ENCODE results near the gene AIG1.

The AIG1 gene

DNA sequence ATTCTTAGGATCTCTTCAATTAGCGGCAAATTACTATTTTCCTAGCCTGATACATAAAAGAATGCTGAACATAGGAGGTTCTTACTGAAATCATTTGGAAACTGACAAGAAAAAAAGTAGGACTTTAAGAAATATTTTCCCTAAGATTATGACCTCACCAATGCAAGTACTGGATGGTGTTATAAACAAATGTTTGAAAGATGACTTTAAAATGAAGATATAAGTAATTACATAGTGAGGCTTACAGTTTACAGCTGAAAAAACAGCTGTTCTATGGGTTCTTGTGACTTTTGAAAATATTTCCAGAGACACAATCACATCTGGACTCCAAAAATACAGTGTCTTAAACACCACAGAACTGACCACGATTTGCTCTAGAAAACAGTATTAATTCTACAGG is 324.9 kb downstream of the AIG1 start:
- CTCF ChIA-PET, result no interaction called here
- no peak overlapping the region for H3K4me3 ChIP-seq (ENCODE audit: control insufficient read depth in 1 of 7, extremely low read depth in 1 of 7, insufficient read depth in 4 of 7, low read depth in 2 of 7, low read length in 6 of 7)
- no peak overlapping the region for H3K27ac ChIP-seq (ENCODE audit: insufficient read depth in 1 of 2, low read depth in 1 of 2, low read length in 2 of 2, poor library complexity in 1 of 2, severe bottlenecking in 2 of 2)
- H3K9me3 ChIP-seq (ENCODE audit: control extremely low read depth in 1 of 5, control insufficient read depth in 4 of 5, insufficient read depth in 2 of 5, low read depth in 1 of 5, low read length in 4 of 5), result no peaks in the 10 kb centered on the region
- H3K36me3 ChIP-seq (ENCODE audit: control insufficient read depth in 4 of 4, insufficient read depth in 4 of 4, low read length in 3 of 4), result no peaks in the 10 kb centered on the region
- POLR2A ChIA-PET, result interaction anchor here (0.6 kb wide), 1 partner anchor 42 kb away, joined by 3 read pairs; no protein-coding TSS in a partner anchor
- no CpG with 5 or more reads among the region's 2 CpGs for WGBS (ENCODE audit: insufficient coverage)
- no peaks in the 10 kb centered on the region for H3K27me3 ChIP-seq (replicated peaks in 2 of 5; ENCODE audit: control insufficient read depth in 4 of 5, insufficient read depth in 5 of 5, low read length in 4 of 5)
- no peaks in the 10 kb centered on the region for H3K4me1 ChIP-seq (ENCODE audit: control extremely low read depth in 1 of 4, control insufficient read depth in 4 of 4, insufficient read depth in 4 of 4, low read length in 3 of 4)
- DNase-seq, result no peak

DNA sequence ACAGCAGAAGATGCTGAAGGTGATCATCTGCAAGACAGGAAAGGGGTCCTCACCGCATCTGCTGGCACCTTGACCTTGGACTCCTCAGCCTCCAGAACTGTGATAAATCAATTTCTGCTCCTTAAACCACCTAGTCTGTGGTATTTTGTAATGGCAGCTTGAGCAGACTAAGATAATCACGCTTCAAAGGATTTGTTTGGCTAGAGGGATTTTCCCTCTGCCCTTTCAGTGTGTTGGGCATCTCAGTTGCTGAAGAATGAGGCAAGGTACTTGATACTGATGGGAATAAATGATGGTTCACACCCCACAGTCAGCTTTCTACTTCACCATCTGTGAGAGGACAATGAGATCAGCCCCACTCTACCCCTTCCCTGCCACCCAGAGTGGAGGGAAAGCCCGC is 329.6 kb downstream of the AIG1 start:
- Histone ChIP-seq H3K4me1 (ENCODE audit: control extremely low read depth in 1 of 4, control insufficient read depth in 4 of 4, insufficient read depth in 4 of 4, low read length in 3 of 4) (no peaks in the 10 kb centered on the region), H3K27ac (ENCODE audit: insufficient read depth in 1 of 2, low read depth in 1 of 2, low read length in 2 of 2, poor library complexity in 1 of 2, severe bottlenecking in 2 of 2) (no peak overlapping the region), H3K4me3 (ENCODE audit: control insufficient read depth in 1 of 7, extremely low read depth in 1 of 7, insufficient read depth in 4 of 7, low read depth in 2 of 7, low read length in 6 of 7) (no peak overlapping the region), H3K36me3 (ENCODE audit: control insufficient read depth in 4 of 4, insufficient read depth in 4 of 4, low read length in 3 of 4) (no peaks in the 10 kb centered on the region), H3K9me3 (ENCODE audit: control extremely low read depth in 1 of 5, control insufficient read depth in 4 of 5, insufficient read depth in 2 of 5, low read depth in 1 of 5, low read length in 4 of 5) (no peaks in the 10 kb centered on the region), H3K27me3 (replicated peaks in 2 of 5; ENCODE audit: control insufficient read depth in 4 of 5, insufficient read depth in 5 of 5, low read length in 4 of 5) (no peaks in the 10 kb centered on the region)
- ChIA-PET CTCF (no interaction called here), POLR2A (no interaction called here)
- WGBS (ENCODE audit: insufficient coverage), result 100% methylated on average over 2 of the region's 3 CpGs
- no peak for DNase-seq

Measured in common myeloid progenitor, CD34-positive (primary cell).